GM18867 (cell line): ENCODE results near the gene PRIM2.
A peak's percentile ranks its signal among the peaks of the same experiment; 100 is the strongest.
"Not testable (repeated sequence)": the region's sequence is repeated elsewhere in the genome, so short reads cannot be mapped to it uniquely, and the experiment has no call there.

ENCODE experiments used
- ATAC-seq: cut with Tn5 transposase; IDR thresholded peaks from one replicate; pipeline ENCODE4 v1.9.1; 2021; ENCODE audit warnings: mild to moderate bottlenecking, moderate library complexity; ENCODE audit not compliant: unreplicated experiment

Gene PRIM2

GRCh38 chr6:57577023-57577422, 259.6 kb downstream of the PRIM2 start:
- ATAC-seq: not testable (repeated sequence)

DNA sequence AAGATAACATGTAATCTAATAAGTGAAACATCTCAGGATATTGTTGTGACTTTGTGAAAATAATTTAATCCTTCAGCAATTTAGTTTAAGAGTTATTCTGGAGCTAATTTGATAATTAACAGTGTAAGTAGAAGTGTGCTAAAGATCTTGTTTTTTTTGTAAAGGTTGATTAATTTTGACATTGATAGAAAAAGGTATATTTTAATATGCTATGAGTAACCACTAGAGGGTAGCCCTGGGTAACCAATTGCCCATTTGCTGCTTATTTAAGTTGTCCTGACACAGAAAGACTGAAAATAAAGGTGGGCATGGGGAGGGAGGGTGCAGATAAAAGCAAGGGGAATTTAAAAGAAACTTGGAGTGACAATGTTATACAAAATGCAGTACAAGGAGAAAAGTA, 262.1 kb downstream of the PRIM2 start:
- not testable (repeated sequence) for ATAC-seq

DNA sequence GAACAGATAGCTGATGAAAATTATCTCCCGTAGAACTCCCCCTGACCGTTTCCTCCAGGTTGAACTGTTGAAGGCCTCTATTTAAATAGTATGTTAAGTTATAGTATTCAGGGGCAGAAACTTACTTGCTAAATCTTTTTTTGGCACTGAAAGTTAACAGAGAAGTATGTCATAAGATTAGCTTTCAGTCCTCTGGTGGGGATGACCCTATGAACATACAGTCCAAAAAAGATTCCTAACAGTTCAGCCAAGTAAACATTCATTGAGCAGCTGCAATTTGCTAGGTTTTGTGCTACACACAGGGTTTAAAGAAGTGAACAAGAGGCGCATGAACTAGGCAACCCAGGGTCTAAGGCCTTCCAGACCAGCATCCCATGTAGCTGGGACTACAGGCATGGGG, 264.2 kb downstream of the PRIM2 start:
- ATAC-seq: not testable (repeated sequence)

DNA sequence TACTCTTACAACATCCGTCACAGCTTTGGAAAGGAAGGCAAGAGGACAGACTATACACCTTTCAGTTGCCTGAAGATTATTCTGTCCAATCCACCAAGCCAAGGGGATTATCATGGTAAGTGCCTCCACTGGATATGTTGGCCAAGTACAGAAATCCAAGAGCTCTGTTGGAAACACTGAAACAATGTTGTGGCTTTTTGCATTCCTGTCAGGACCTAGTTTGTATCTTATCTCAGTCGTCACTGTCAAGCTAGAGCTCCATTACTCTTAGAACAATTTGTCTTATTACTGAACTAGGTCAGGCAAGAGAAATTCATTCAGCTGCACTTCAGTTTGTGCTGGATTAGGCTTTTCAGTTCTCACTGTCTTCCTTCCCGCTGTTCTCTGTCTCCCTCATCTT, 283.7 kb downstream of the PRIM2 start:
- ATAC-seq: not testable (repeated sequence)

GRCh38 chr6:57605303-57605702, 287.9 kb downstream of the PRIM2 start:
- not testable (repeated sequence) for ATAC-seq

DNA sequence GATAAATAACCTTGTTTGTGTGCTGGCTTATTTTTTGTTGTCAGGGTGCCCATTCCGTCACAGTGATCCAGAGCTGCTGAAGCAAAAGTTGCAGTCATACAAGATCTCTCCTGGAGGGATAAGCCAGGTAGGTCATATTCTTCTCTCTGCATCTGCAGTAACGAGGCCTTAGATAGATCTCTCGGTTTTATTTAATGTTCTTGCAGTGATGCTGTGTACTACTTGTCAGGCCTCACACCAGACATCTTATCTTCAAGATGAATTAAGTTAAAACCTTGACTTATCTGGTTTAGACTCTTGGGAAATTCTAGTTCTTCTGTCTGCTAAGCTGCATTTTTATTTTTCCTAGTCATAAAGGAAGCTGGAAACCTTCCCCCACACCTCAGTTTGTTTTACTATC, 288.9 kb downstream of the PRIM2 start:
- ATAC-seq: not testable (repeated sequence)

DNA sequence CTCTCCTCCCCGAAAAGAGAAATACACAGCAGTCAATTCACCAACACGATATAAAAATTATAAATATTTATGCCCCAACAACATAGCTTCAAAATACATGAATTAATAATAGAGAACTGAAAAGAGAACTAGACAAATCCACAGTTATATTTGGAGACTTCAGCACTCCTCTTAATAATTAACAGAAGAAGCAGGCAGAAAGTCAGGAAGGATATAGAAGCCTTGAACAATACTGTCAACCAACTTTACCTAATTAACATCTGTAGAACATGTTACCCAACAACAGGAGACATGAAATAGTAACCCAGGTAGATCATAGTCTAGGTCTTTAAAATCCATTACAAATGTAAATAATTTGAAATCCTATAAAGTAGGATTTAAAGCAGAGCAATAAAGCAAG, 293.2 kb downstream of the PRIM2 start:
- not testable (repeated sequence) for ATAC-seq

- ATAC-seq: not testable (repeated sequence)
Measured at GRCh38 chr6:57618959-57619358, 301.5 kb downstream of the PRIM2 start.

DNA sequence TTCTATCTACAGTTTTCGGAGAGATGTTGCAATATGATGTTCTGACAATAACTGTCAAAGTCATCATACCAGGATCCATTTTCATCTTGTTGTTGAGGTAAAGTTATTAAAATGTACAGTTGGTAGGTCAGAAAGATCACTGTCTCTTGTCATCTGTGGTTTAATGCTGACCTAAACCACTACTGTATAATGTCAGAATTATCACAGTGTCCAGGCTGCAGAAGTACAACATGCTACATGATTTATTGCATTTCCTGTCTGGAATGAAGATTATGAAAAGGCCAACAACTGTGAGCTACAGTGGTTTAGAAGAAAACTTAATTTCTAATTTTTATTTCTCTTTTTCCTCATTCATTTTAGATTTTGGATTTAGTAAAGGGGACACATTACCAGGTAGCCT, 314.3 kb downstream of the PRIM2 start:
- ATAC-seq: not testable (repeated sequence)

GRCh38 chr6:57658526-57658925, 341.1 kb downstream of the PRIM2 start:
- not testable (repeated sequence) for ATAC-seq

DNA sequence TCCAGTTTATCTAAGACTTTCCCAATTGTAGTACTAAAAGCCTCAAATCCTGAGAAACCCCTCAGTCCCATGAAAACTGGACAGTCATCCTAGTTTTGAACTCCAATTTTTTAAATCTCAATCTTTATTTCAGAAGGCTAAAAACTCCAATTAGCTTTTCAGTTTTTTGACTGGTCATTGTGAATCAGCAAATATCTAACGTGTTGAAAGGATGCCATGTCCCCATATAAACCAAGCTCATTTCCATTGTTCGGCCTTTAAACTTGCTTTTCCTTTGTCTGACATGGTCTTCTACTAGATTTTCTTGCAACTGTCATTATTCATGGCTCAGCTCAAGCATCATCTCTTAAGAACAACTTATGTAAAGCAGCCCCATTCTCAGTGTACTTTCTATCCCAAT, 342.4 kb downstream of the PRIM2 start:
- not testable (repeated sequence) for ATAC-seq

DNA sequence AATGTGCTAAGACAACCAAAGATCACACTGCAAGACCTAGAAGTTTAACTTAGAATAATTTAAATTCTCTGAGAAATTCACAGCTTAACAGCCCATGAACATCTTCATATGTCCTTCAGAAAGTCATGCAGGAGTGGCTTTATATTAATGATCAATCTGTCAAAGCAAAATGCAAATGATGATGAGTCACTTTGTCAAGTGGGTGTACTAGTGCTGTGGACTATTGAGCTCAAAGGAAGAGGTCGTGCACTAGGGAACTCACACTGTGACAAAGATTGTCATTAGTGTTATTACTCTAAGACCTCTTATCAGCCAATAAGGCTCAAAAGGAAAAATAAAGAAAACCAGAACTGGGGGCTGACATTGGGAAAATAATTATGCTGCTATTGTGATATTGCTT, 343.5 kb downstream of the PRIM2 start:
- peak; percentile 48 for ATAC-seq

GRCh38 chr6:57668108-57668507, 350.7 kb downstream of the PRIM2 start:
- ATAC-seq: not testable (repeated sequence)

GRCh38 chr6:57671237-57671636, 353.8 kb downstream of the PRIM2 start:
- not testable (repeated sequence) for ATAC-seq

GRCh38 chr6:57671937-57672627, 354.7 kb downstream of the PRIM2 start:
- not testable (repeated sequence) for ATAC-seq

DNA sequence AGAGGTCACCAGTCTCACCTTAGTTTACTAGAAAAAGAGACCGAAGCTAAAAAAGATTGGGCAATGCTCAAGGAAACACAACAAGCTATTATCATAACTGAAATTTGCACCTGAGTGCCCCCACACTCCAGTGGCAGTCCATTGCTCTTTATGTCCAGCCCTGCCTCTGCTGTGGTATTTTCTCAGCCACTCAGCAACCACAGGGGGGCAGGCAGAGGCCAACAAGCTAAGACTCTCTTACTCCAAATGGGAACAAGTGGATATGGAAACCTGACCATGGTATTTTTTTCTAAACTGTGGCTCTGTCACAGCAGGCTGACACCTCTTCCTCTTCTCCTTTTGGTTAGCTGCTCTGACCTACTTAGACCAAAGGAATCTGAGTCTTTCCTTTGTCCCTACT, 355.9 kb downstream of the PRIM2 start:
- ATAC-seq: not testable (repeated sequence)

- ATAC-seq: not testable (repeated sequence)
Measured at GRCh38 chr6:57675386-57675785, 358.0 kb downstream of the PRIM2 start.

DNA sequence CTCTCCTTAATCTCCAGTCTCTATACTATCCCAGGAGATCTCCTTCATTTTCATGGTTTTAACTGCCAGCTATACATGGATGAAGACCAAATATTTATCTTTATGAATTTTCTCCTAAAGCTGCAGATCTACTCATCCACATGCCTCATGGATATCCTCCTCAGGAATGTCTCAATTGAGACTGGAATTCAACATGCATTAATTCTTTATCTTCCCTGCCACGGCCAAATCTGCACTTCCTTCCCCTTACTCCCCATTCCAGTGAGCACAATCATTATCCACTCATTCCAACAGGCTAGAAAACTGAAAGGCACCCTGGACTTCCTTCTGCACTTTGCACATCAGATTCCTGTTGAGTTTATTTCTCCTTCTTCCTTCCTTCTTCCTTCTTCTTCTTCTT, 379.0 kb downstream of the PRIM2 start:
- ATAC-seq: not testable (repeated sequence)
